Measurements from ENCODE around the gene SALL1.

The SALL1 gene

GRCh38 chr16:51140112-51140511, 11.0 kb downstream of the SALL1 start:
- DNase-seq, result no peak

- DNase-seq, result no peak
Measured at GRCh38 chr16:51139568-51139967, 11.5 kb downstream of the SALL1 start.

- no peak for DNase-seq
Measured at GRCh38 chr16:51138178-51138577, 12.9 kb downstream of the SALL1 start.

GRCh38 chr16:51137097-51137496, 14.0 kb downstream of the SALL1 start:
- no peak for DNase-seq

- DNase-seq, result no peak
Measured at GRCh38 chr16:51134876-51135275, 16.2 kb downstream of the SALL1 start.

GRCh38 chr16:51134269-51134812, 16.7 kb downstream of the SALL1 start:
- no peak for DNase-seq

- no peak for DNase-seq
Measured at GRCh38 chr16:51133688-51134087, 17.4 kb downstream of the SALL1 start.

GRCh38 chr16:51133183-51133582, 17.9 kb downstream of the SALL1 start:
- DNase-seq, result no peak

- no peak for DNase-seq
Measured at GRCh38 chr16:51132490-51133115, 18.5 kb downstream of the SALL1 start.

GRCh38 chr16:51131619-51132018, 19.5 kb downstream of the SALL1 start:
- no peak for DNase-seq

GRCh38 chr16:51129105-51129504, 22.0 kb downstream of the SALL1 start:
- DNase-seq, result no peak

GRCh38 chr16:51125992-51126391, 25.1 kb downstream of the SALL1 start:
- DNase-seq, result no peak

GRCh38 chr16:51124896-51125295, 26.2 kb downstream of the SALL1 start:
- no peak for DNase-seq

GRCh38 chr16:51121850-51122249, 29.2 kb downstream of the SALL1 start:
- DNase-seq, result no peak

- no peak for DNase-seq
Measured at GRCh38 chr16:51120730-51121347, 30.2 kb downstream of the SALL1 start.

- no peak for DNase-seq
Measured at GRCh38 chr16:51119973-51120729, 30.9 kb downstream of the SALL1 start.

- DNase-seq, result no peak
Measured at GRCh38 chr16:51119556-51119955, 31.5 kb downstream of the SALL1 start.

GRCh38 chr16:51116353-51116752, 34.7 kb downstream of the SALL1 start:
- DNase-seq, result no peak

GRCh38 chr16:51114382-51114781, 36.7 kb downstream of the SALL1 start:
- no peak for DNase-seq

GRCh38 chr16:51113236-51114125, 37.6 kb downstream of the SALL1 start:
- DNase-seq, result no peak

- no peak for DNase-seq
Measured at GRCh38 chr16:51112323-51112722, 38.7 kb downstream of the SALL1 start.

GRCh38 chr16:51111759-51112158, 39.3 kb downstream of the SALL1 start:
- no peak for DNase-seq
